NK-92 treated with Interleukin-12 subunit alpha and Interleukin-12 subunit beta, amount 100 ng/mL, for 24 hours (cell line): ENCODE measurements around the gene CHURC1.

Experiments
- DNase-seq: peaks from one replicate; lab custom pipeline; 2025; lab: John Stamatoyannopoulos, UW

CHURC1 gene

GRCh38 chr14:64914237-64915028 is at the start of gene CHURC1:
Gene CHURC1 (plus strand): TSS chr14:64914455. CDS start chr14:64914496, 41 bp downstream.
- peak; percentile 96 for DNase-seq

GRCh38 chr14:64865109-64865508 is 49.1 kb upstream of the CHURC1 start:
- no peak for DNase-seq

GRCh38 chr14:64865992-64866391 is 48.3 kb upstream of the CHURC1 start:
- no peak for DNase-seq

GRCh38 chr14:64867182-64867581 is 47.1 kb upstream of the CHURC1 start:
- no peak for DNase-seq

- no peak for DNase-seq
These were observed 45.9 kb upstream of the CHURC1 start for GRCh38 chr14:64868379-64868778.

- no peak for DNase-seq
These were observed 45.4 kb upstream of the CHURC1 start for GRCh38 chr14:64868841-64869240.

GRCh38 chr14:64870160-64870559 is 44.1 kb upstream of the CHURC1 start:
- no peak for DNase-seq

GRCh38 chr14:64871344-64871743 is 42.9 kb upstream of the CHURC1 start:
- DNase-seq = no peak

GRCh38 chr14:64873506-64874219 is 40.6 kb upstream of the CHURC1 start:
- no peak for DNase-seq

- no peak for DNase-seq
These were observed 38.9 kb upstream of the CHURC1 start for GRCh38 chr14:64875350-64875749.

- DNase-seq = no peak
These were observed 36.4 kb upstream of the CHURC1 start for GRCh38 chr14:64877846-64878245.

GRCh38 chr14:64878837-64879634 is 35.2 kb upstream of the CHURC1 start:
- DNase-seq = no peak

GRCh38 chr14:64879635-64880220 is 34.5 kb upstream of the CHURC1 start, which contains the start of gene SPTB:
Gene SPTB (minus strand): TSS chr14:64879907. CDS start chr14:64823094, 56,813 bp downstream.
- DNase-seq = no peak

- DNase-seq = no peak
These were observed 33.8 kb upstream of the CHURC1 start for GRCh38 chr14:64880221-64881121.

- DNase-seq = no peak
These were observed 28.7 kb upstream of the CHURC1 start for GRCh38 chr14:64885559-64885958.

GRCh38 chr14:64889352-64889751 is 24.9 kb upstream of the CHURC1 start:
- no peak for DNase-seq

GRCh38 chr14:64891173-64891838 is 22.9 kb upstream of the CHURC1 start:
- DNase-seq = no peak

- no peak for DNase-seq
These were observed 22.3 kb upstream of the CHURC1 start for GRCh38 chr14:64891839-64892375.

- no peak for DNase-seq
These were observed 14.3 kb upstream of the CHURC1 start for GRCh38 chr14:64899958-64900357.

GRCh38 chr14:64906022-64906421 is 8.2 kb upstream of the CHURC1 start:
- DNase-seq = no peak
